T-helper 17 cell (primary cell): Measurements from ENCODE around the gene NOTCH1. TPM values are rescaled to one million over a fixed set of nuclear protein-coding genes. Genes with fewer than 3 reads are reported as not detected.
A peak's percentile ranks its signal among the peaks of the same experiment; 100 is the strongest.
"Not testable (repeated sequence)": the region's sequence is repeated elsewhere in the genome, so short reads cannot be mapped to it uniquely, and the experiment has no call there.

Source experiments
- ATAC-seq: fragments of 150-1000 bp; cut with Tn5 transposase; 2 replicates; pipeline ENCODE4 v1.10.0; 2021; ENCODE audit warnings: mild to moderate bottlenecking, moderate library complexity
- DNase-seq, 3 donors: peaks; one replicate each; pipeline versions ENCODE4 v3.0.0 to v3.0.0-alpha.2; 2020 to 2021
- H3K9me3 ChIP-seq: one replicate; pipeline ENCODE4 v1.7.0; 2013; ENCODE audit warnings: low read length, mild to moderate bottlenecking; ENCODE audit not compliant: control insufficient read depth, poor library complexity, severe bottlenecking
- H3K27ac Mint-ChIP-seq: one replicate; pipeline ENCODE4 v1.8.0; 2022; ENCODE audit warnings: mild to moderate bottlenecking, moderate library complexity, mixed read lengths
- H3K27me3 Mint-ChIP-seq: one replicate; pipeline ENCODE4 v1.8.0; 2022; ENCODE audit warnings: mixed read lengths
- H3K36me3 Mint-ChIP-seq: one replicate; pipeline ENCODE4 v1.8.0; 2022; ENCODE audit warnings: low read depth, mixed read lengths
- H3K4me1 Mint-ChIP-seq: one replicate; pipeline ENCODE4 v1.8.0; 2022; ENCODE audit warnings: mild to moderate bottlenecking, mixed read lengths
- H3K4me3 Mint-ChIP-seq: one replicate; pipeline ENCODE4 v1.8.0; 2022; ENCODE audit warnings: mild to moderate bottlenecking, moderate library complexity, mixed read lengths
- total RNA-seq, 4 donors: library from RNA in 2 of 4; stranded (reverse) in 2 of 4; gene quantifications; one replicate each; pipeline ENCODE4 v1.2.3 and lab custom pipeline; 2022 to 2026

The NOTCH1 gene
- total RNA-seq, 2 donors from 2014 or later = 31.7 to 37.5 TPM

DNA sequence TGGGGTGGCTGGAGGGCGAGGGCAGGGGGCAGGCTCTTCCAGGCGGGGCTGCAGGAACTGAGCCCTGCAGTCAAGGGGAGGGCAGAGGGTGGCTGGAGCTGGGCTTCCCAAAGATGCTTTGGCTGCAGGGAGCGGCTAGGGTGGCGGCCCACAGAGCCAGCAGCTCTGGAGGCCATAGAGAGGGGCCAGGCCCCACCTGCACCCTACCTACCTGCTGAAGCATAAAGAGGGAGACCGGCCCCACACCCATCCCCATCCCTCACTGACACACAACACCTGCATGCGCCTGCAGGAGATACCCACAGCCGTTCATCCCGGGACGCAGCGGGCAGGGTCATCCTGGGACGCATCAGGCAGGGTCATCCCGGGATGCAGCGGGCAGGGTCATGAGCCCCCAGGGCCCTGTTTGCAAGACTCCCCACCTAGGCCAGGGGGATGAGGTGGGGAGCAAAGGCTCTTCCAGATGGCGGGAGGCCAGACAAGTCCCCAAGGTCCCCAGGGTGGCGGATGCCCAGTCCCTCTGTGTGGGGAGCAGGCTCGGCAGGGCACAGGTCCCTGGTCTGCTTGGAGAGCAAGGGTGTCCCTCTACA is 39.8 kb upstream of the NOTCH1 start:
- peaks cover 13% of the 10 kb centered on the region for H3K4me1 Mint-ChIP-seq
- no peaks in the 10 kb centered on the region for H3K36me3 Mint-ChIP-seq
- H3K27ac Mint-ChIP-seq = no peak overlapping the region
- H3K9me3 ChIP-seq = no peaks in the 10 kb centered on the region
- no peak for ATAC-seq
- H3K4me3 Mint-ChIP-seq = no peak overlapping the region
- no peak for DNase-seq
- H3K27me3 Mint-ChIP-seq = no peaks in the 10 kb centered on the region

DNA sequence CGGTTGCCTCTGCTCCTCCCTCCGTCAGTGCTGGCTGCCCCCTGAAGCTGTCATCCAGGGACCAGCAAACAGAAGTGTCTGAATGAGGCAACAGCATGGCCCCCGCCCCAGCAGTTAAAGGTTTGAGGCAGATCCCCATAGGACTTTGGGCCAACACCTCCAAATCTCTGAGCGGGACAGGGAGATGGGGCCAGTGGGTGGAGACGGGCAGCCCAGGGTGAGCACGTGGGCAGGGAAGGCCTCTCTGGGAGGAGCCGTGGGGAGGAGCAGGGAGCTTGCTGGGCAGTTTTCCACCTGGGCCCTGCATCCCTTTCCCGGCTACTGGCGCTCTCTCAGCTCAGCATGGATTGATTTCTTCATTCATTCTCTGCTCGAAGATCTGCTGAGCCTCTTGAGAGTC is 39.1 kb upstream of the NOTCH1 start:
- Mint-ChIP-seq H3K4me1 (peaks cover 13% of the 10 kb centered on the region), H3K27ac (no peak overlapping the region), H3K36me3 (no peaks in the 10 kb centered on the region), H3K4me3 (no peak overlapping the region), H3K27me3 (no peaks in the 10 kb centered on the region)
- no peak for ATAC-seq
- DNase-seq = no peak
- H3K9me3 ChIP-seq = no peaks in the 10 kb centered on the region

DNA sequence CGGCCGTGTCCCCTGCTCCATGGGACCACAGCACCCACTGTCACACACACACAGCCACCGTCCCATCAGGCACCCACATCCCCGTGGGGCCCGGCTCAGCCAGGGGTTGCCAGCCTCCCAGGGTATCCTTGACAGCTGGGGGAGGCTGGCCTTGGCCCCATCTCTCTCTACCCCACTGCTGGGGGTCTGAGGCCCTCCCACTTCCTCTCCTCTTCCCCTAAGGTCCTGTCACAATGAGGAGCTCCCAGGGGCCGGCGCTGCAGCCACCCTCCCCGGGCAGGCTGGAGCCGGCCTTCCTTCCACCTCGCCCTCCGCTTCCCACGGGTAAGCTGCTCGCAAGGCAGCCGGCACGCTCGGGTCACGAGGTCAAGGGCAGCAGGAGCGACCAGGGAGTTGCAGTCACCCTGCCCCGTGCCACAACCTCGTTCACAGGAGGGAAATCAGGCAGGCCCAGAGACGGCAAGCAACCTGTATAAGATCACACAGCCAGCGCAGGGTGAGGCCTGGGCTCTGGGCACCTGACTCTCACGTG is 38.6 kb upstream of the NOTCH1 start:
- Mint-ChIP-seq H3K4me1 (peaks cover 18% of the 10 kb centered on the region), H3K4me3 (no peak overlapping the region), H3K27ac (no peak overlapping the region), H3K27me3 (no peaks in the 10 kb centered on the region), H3K36me3 (peaks cover 2% of the 10 kb centered on the region)
- ATAC-seq (no peak), DNase-seq (no peak)
- no peaks in the 10 kb centered on the region for H3K9me3 ChIP-seq

DNA sequence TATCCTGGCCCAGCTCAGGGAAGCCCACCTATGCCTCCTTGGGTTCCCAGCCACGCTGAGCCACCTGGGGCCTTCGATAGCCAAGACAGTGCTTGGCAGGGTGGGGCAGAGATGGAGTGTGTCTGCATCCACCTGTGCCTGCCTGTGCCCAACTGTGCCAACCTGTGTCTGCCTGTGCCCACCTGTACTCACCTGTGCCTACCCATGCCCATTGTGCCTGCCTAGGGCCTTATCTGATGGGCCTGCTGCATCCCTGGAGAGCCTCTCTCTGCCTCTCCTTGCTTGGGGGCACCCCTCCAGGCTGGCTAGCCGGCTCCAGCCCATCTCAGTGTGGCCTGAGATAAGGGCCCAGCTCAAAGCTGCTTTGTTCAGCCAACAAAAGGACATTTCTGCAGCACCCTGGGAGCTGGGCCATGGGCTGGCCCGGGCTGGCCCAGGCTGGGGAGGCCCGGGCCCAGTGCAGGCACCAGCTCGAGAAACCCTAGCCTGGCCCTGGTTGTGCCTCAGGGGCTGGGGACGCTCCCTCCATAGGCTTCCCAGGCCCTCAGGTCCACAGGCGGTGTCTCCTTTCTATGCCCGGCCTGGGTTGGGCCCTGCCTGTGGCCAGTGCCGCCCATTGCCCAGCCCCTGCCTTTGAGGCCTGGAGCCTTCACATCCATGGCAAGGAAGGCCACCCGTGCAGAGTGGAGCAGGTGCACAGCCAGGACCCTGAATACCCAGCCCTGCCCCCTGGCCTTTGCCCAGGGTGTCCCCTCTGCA is 37.3 kb upstream of the NOTCH1 start:
- Mint-ChIP-seq H3K4me3 (no peak overlapping the region), H3K36me3 (peaks cover 2% of the 10 kb centered on the region), H3K27me3 (no peaks in the 10 kb centered on the region), H3K27ac (no peak overlapping the region), H3K4me1 (peaks cover 9% of the 10 kb centered on the region)
- H3K9me3 ChIP-seq = no peaks in the 10 kb centered on the region
- ATAC-seq = no peak
- DNase-seq = no peak

DNA sequence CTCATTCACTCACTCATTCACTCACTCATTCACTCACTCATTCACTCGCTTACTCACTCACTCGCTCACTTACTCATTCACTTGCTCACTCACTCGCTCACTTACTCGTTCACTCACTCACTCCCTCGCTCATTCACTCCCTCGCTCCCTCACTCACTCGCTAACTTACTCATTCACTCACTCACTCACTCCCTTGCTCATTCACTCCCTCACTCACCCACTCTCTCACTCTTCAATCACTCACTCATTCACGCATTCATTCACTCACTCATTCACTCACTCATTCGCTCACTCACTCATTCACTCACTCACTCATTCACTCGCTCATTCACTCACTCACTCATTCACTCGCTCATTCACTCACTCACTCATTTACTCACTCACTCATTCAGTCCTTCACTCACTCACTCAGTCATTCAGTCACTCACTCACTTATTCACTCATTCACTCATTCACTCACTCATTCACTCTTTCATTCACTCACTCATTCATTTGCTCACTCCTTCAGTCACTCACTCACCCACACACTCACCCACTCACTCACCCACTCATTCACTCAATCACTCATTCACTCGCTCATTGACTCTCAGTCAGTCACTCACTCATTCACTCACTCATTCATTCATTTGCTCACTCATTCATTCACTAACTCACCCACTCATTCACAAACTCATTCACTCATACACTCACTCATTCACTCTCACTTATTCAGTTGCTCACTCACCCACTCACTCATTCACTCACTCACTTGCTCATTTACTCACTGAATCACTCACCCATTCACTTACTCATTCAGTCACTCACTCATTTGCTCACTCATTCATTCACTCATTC is 36.0 kb upstream of the NOTCH1 start:
- H3K9me3 ChIP-seq = no peaks in the 10 kb centered on the region
- ATAC-seq (no peak), DNase-seq (no peak)
- Mint-ChIP-seq H3K27ac (no peak overlapping the region), H3K36me3 (peaks cover 2% of the 10 kb centered on the region), H3K27me3 (no peaks in the 10 kb centered on the region), H3K4me1 (peaks cover 7% of the 10 kb centered on the region), H3K4me3 (no peak overlapping the region)

DNA sequence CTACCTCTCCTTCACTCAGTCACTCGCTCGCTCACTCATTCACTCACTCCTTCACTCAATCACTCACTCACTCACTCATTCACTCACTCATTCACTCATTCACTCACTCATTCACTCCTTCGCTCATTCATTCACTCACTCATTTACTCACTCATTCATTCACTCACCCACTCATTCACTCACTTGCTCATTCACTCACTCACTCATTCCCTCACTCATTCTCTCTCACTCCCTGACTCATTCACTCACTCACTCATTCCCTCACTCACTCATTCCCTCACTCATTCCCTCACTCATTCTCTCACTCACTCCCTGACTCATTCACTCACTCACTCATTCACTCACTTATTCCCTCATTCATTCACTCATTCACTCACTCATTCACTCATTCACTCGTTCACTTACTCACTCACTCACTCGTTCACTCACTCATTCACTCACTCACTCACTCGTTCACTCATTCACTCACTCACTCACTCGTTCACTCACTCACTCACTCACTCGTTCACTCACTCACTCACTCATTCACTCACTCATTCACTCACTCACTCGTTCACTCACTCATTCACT is 33.9 kb upstream of the NOTCH1 start:
- Mint-ChIP-seq H3K27ac (peak overlapping the region; percentile 81), H3K4me3 (peak overlapping the region; percentile 71)
- not testable (repeated sequence) for H3K36me3 Mint-ChIP-seq, DNase-seq, ATAC-seq, H3K9me3 ChIP-seq, H3K27me3 Mint-ChIP-seq, H3K4me1 Mint-ChIP-seq

DNA sequence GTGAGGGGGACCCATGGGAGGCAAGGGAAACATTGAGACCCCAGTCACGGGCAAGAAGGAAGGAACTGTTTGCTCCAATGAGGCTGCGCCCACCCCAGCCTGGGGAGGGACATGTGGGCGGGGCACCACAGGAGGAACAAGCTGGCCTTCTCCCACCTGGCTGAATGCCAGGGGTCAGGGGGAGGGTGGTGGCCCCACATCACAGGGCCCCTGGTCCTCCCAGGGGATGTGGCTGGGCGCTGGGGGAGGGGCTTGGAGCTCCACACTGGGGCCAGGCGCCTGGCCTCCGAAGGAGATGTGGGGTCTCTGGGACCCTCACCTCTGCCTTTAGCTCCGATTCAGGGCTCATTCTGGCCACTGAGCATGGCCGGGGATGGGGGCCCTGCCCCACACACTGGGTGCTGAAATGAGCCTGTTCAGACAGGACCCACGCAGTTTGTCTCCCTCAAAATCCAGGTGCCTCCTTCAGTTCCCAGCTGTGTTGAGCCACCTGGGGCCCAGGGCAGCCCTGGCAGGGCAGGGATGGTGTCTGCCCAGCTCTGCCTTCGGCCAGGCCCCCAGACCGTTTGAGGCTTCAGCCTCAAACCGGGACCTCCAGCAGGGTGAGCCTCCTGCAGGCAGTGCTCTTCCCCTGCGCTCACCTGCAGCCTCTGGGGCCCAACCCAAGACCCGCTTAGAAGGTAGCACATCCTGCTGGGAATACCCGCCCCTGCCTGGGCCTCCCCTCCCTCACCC is 33.2 kb upstream of the NOTCH1 start:
- peak; percentile 55 for ATAC-seq
- no peaks in the 10 kb centered on the region for H3K9me3 ChIP-seq
- peaks cover 2% of the 10 kb centered on the region for H3K36me3 Mint-ChIP-seq
- peak overlapping the region; percentile 81 for H3K27ac Mint-ChIP-seq
- DNase-seq = no peak
- no peaks in the 10 kb centered on the region for H3K27me3 Mint-ChIP-seq
- H3K4me3 Mint-ChIP-seq = peak overlapping the region; percentile 71
- H3K4me1 Mint-ChIP-seq = peaks cover 7% of the 10 kb centered on the region

DNA sequence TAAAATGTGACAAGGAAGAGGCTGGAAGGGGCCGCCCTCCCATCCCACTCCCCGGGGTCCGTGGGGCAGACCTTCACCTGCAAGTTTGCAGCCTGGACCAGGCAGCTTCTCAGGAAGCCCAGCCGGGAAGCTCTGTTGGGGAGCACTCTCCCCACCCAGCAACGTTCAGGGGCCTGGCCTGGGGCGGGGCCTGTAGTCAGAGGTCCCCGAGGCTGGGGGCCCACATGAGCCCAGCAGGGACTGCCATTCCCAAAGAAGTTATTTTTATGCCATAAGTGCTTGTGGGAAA is 32.7 kb upstream of the NOTCH1 start:
- DNase-seq (no peak), ATAC-seq (no peak)
- no peaks in the 10 kb centered on the region for H3K27me3 Mint-ChIP-seq
- no peaks in the 10 kb centered on the region for H3K9me3 ChIP-seq
- H3K4me3 Mint-ChIP-seq = no peak overlapping the region
- H3K27ac Mint-ChIP-seq = no peak overlapping the region
- H3K36me3 Mint-ChIP-seq = peaks cover 2% of the 10 kb centered on the region
- H3K4me1 Mint-ChIP-seq = peaks cover 7% of the 10 kb centered on the region

DNA sequence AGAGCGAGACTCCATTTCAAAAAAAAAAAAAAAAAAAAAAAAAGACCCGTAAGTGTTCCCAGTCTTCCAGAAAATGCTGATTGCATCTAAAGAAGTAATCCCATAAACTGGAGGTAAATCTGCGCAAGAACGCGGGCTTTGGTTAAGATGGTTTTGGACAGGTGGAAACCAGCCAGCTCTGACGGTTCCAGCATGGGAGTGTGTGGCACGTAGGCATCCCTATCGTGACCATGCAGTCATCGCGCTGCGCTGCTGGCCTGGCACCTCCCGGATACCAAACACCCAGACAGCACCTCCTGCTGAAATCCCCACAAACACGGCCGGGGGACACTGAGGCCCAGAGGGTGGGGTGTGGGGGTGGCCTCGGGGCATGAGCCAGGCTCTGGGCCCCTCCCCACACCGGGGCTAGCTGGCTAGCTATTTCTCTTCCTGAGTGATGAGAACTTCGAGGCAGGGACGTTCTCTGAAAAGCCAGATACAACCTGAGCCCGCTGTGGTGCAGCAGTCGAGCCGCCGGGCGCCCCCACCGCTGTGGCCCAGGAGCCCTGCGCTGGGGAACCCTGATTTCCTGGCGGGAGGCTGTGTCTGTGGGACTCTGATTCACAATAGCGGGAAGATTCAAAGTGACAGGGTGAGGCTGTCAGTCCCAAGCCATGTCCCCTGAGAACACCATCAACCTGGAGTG is 32.2 kb upstream of the NOTCH1 start:
- H3K27ac Mint-ChIP-seq = no peak overlapping the region
- H3K4me3 Mint-ChIP-seq = no peak overlapping the region
- DNase-seq (no peak), ATAC-seq (peak; percentile 12)
- H3K9me3 ChIP-seq = no peaks in the 10 kb centered on the region
- H3K36me3 Mint-ChIP-seq = peaks cover 2% of the 10 kb centered on the region
- peaks cover 7% of the 10 kb centered on the region for H3K4me1 Mint-ChIP-seq
- no peaks in the 10 kb centered on the region for H3K27me3 Mint-ChIP-seq

DNA sequence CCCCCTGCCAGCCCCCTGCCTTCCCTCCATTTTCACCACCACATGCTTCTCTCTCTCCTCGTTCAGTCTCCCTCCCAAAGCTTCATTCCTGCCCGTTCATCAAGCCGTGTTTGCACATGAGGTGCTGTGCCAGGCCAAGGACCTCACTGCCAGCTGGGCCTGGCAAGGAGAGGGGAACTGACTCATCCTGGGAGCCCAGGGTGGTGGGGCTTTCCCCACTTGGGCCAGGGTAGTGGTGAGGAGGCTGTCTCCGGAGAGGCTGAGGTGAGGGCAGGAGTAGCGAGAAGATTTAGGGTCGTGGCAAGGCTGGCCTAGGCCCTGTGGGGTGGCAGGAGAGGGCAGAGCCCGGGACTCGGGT is 30.4 kb upstream of the NOTCH1 start:
- ATAC-seq (peak; percentile 39), DNase-seq (no peak)
- no peaks in the 10 kb centered on the region for H3K9me3 ChIP-seq
- no peaks in the 10 kb centered on the region for H3K27me3 Mint-ChIP-seq
- no peak overlapping the region for H3K4me3 Mint-ChIP-seq
- H3K27ac Mint-ChIP-seq = no peak overlapping the region
- peaks cover 7% of the 10 kb centered on the region for H3K4me1 Mint-ChIP-seq
- H3K36me3 Mint-ChIP-seq = peaks cover 2% of the 10 kb centered on the region

DNA sequence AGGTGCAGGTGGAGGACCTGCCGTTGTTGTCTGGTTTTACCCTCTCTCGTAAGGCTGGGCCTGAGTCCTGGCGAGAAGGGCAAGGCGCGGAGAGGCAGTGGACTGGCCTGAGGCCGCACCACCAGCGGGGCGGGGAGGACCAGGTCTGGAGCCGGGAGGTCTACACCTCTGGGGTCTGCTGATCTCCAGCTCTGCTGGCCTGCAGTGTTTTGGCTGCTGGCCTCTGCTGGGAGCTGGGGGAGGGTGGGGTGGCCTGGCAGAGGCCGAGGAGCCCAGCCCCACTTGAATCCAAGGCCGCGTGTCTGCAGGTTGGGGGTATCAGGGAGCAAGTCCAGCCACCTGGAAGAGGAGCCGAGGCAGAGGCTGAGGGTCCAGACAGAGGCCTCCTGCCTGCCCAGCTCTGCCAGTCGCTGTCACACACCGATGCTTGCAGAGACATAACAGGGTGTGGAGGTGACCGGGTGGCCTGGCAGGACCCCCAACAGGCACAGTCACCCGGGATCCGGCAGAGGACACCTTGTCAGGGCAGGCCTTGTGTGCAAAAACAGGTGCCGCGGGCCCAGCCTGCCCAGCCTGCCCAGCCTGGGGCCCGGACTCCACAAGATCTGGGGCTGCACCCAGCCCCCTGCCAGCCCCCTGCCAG is 29.9 kb upstream of the NOTCH1 start:
- ATAC-seq = no peak
- Mint-ChIP-seq H3K4me3 (no peak overlapping the region), H3K4me1 (peaks cover 7% of the 10 kb centered on the region), H3K27me3 (no peaks in the 10 kb centered on the region), H3K27ac (no peak overlapping the region), H3K36me3 (peaks cover 2% of the 10 kb centered on the region)
- DNase-seq = no peak
- H3K9me3 ChIP-seq = no peaks in the 10 kb centered on the region

DNA sequence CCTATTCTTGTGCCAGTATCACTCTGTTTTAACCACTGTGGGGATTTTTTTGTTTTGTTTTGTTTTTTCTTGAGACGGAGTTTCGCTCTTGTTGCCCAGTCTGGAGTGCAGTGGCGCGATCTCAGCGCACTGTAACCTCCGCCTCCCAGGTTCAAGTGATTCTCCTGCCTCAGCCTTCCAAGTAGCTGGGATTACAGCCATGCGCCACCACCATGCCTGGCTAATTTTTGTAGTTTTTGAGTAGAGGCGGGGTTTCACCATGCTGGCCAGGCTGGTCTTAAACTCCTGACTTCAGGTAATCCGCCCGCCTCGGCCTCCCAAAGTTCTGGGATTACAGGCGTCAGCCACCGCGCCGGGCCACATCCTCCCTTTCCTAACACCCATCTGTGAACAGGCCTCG is 28.8 kb upstream of the NOTCH1 start:
- H3K4me3 Mint-ChIP-seq, H3K36me3 Mint-ChIP-seq, H3K9me3 ChIP-seq, H3K27me3 Mint-ChIP-seq, H3K4me1 Mint-ChIP-seq, ATAC-seq, DNase-seq: not testable (repeated sequence)
- peak overlapping the region; percentile 54 for H3K27ac Mint-ChIP-seq
